Measurements from ENCODE around the gene SYTL5.

Gene SYTL5

DNA sequence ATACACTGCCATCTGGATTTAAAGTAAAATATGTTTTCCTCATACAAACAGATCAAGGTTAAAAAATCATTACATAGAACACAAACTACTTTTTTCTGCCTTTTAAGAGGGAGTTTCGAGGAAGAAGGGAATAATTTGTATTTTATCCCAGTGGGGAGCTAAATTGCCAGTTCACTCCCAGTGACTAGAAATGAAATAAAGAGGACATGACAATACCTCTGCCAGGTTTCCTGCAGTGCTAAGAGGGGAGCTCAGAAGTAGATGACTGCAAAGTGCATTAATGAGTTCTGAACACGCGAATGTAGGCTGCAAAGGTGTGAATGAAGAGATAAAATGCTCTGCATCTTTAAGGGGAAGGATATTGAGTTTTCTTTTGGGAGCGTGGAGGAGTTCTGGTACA lies 144.6 kb downstream of the SYTL5 start:
- DNase-seq = no peak

DNA sequence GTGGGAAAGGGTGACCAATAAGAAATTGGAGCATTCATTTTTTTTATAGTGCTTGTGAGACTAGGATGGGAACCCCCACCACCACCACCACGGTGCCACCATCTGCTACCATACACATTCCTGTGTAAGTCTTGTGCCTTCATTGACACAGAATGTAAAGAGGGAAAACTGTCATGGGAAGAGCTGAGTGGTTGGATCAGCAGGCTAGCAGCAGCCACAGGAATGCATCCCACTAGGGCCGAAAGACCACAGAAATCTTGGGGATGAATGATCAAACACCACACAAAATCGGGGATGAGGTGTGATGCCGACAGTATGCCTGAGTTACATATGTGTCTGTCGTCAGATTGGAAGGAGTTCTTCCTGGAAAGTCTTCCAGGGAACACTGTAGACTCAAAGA lies 145.1 kb downstream of the SYTL5 start:
- DNase-seq = no peak

DNA sequence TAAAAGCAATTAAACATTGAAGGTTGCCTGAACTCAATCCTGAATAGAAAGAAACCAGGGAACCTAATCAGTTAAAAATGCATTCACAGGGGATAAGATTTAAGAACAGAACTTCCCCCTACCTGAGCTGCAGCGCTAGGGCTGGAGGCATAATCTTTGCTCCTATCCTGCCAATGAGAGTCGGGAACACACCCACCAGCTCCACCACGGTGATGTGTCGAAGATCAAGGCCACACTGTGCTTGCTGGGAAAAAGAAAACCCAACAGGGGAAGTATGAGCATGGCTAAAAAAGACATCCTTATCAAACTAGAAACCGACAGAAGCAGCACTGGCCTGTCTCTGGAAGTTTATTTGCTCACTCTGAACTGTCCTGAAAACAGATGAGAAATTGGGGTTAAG lies 148.0 kb downstream of the SYTL5 start:
- no peak for DNase-seq

GRCh38 chrX:38154818-38155217 lies 148.5 kb downstream of the SYTL5 start:
- no peak for DNase-seq

GRCh38 chrX:38156838-38157237 lies 150.5 kb downstream of the SYTL5 start:
- no peak for DNase-seq

- no peak for DNase-seq
Measured at GRCh38 chrX:38163193-38163592, 156.8 kb downstream of the SYTL5 start.

GRCh38 chrX:38165023-38165422 lies 158.7 kb downstream of the SYTL5 start:
- peak in 1 of 2 experiments; percentile 0 for DNase-seq

- DNase-seq = peak; percentile 12 to 16
Measured at GRCh38 chrX:38166478-38167083, 160.2 kb downstream of the SYTL5 start.

- DNase-seq = no peak
Measured at GRCh38 chrX:38170556-38170955, 164.2 kb downstream of the SYTL5 start.

GRCh38 chrX:38172596-38172995 lies 166.2 kb downstream of the SYTL5 start:
- no peak for DNase-seq

DNA sequence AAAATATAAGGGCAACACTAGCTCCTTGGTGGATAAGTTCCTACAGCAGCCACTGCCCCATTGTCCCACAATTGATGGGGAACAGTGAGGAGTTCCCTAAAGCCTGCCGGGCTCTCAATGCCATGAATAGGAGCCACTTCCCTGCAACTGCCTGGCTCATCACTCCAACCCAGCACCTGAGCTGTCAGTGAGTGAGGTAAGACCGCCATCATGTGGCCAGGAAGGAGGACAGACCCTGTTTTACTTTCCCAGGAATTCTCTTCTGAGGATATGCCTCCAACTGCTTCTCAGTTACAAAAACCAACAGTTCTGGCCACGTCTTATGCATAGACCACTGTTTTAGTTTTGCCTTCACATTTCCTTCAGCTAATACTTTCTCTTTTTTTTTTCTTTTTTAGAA lies 168.8 kb downstream of the SYTL5 start:
- DNase-seq = peak; percentile 10 to 31

DNA sequence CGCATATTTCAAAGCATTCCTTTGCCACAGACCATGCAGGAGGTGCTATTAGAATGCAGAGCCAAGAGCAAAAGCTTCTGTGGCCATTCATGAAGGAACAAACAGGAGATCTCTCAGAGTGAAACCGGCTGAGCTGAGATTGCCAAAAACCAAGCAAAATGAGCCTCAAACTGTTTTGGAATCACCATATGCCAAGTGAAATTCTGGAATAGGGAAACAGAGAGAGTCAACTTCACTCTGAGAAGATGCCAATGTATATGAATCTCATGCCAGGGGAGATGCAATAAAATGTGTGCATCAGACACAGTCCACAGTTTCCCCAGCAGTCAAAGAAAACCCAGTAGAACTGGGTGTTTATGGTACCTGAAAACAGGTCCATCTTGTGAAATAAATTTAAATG lies 172.0 kb downstream of the SYTL5 start:
- no peak for DNase-seq

Data from Kasumi-1 (cell line).